Measurements from ENCODE around the gene MLPH. TPM values are rescaled to one million over a fixed set of nuclear protein-coding genes. Genes with fewer than 3 reads are reported as not detected.
"Not testable (repeated sequence)": the region's sequence is repeated elsewhere in the genome, so short reads cannot be mapped to it uniquely, and the experiment has no call there.

Gene MLPH
- polyA plus RNA-seq, 1 donor from 2014 or later = not detected

- Mint-ChIP-seq H3K4me3 (no peak overlapping the region), H3K27ac (no peak overlapping the region), H3K9me3 (no peaks in the 10 kb centered on the region), H3K36me3 (peaks cover 2% of the 10 kb centered on the region), H3K4me1 (peaks cover 0 to 10% (median 7%) of the 10 kb centered on the region in 3 donors), H3K27me3 (peaks cover 11% of the 10 kb centered on the region)
Measured at GRCh38 chr2:237451643-237452469, 35.2 kb upstream of the MLPH start.

GRCh38 chr2:237452861-237453260 lies 34.2 kb upstream of the MLPH start:
- H3K36me3 Mint-ChIP-seq = peaks cover 2% of the 10 kb centered on the region
- H3K27ac Mint-ChIP-seq = no peak overlapping the region
- H3K4me3 Mint-ChIP-seq = no peak overlapping the region
- peaks cover 0 to 10% (median 7%) of the 10 kb centered on the region in 3 donors for H3K4me1 Mint-ChIP-seq
- no peaks in the 10 kb centered on the region for H3K9me3 Mint-ChIP-seq
- peaks cover 11% of the 10 kb centered on the region for H3K27me3 Mint-ChIP-seq

GRCh38 chr2:237453671-237454070 lies 33.4 kb upstream of the MLPH start:
- Mint-ChIP-seq H3K9me3 (no peaks in the 10 kb centered on the region), H3K27ac (no peak overlapping the region)

DNA sequence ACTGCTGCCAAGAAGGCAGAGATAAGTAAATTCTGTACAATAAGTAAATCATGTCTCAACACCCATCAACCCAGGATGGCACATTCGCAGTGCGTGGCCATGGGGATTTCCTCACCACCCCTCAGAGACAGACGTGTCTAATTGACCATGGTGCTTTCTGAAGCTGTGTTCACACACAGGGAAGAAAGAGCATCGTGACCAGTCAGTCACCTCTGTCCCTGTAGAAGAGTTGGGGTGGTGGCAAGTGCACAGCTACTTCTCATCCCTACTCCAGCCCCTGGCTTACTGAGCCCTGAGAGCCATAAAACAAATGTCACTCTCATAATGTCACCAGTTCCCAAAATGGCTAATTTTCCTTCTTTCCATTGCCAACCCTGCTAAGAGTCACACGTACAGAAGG lies 31.3 kb upstream of the MLPH start:
- Mint-ChIP-seq H3K9me3 (no peaks in the 10 kb centered on the region), H3K4me3 (no peak overlapping the region), H3K27me3 (peaks cover 9% of the 10 kb centered on the region), H3K4me1 (peaks cover 0 to 10% (median 7%) of the 10 kb centered on the region in 3 donors), H3K27ac (no peak overlapping the region), H3K36me3 (peaks cover 2% of the 10 kb centered on the region)

More at GRCh38 chr2:237453671-237454070, 33.4 kb upstream of the MLPH start:
- peaks cover 0 to 10% (median 7%) of the 10 kb centered on the region in 3 donors for H3K4me1 Mint-ChIP-seq
- H3K27me3 Mint-ChIP-seq = peaks cover 13% of the 10 kb centered on the region
- no peak overlapping the region for H3K4me3 Mint-ChIP-seq
- peaks cover 2% of the 10 kb centered on the region for H3K36me3 Mint-ChIP-seq

DNA sequence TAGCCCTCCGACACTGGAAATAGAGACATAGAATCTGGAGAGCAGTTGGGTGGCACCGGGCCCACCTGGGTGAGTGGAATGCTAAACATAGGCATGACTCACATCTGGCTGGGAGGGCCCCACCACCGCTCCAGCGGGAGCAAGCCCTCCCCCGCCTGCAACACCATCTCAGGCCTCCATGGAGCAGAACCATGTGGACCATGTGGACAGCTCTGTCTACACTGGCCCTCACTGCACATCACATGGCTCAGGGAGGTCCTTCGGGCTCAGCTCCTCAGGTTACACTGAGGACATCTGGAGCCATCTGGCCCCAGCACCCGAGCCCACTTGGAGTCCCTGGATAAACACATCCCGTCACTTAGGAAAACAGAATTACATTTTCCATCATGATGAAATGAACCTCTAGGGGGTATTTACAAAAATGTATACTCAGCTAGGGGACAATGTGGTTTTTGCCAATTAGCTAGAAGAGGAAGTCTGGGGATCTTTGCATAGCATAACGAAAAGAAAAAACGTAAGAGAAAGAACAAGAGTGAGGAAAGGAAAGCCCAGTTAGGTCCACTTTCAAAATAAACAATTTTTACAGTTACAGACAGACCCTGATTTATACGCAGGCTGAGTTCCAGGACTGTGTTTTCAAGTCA lies 30.7 kb upstream of the MLPH start:
- peaks cover 0 to 10% (median 5%) of the 10 kb centered on the region in 3 donors for H3K4me1 Mint-ChIP-seq
- no peaks in the 10 kb centered on the region for H3K36me3 Mint-ChIP-seq
- H3K27me3 Mint-ChIP-seq = peaks cover 9% of the 10 kb centered on the region
- H3K4me3 Mint-ChIP-seq = no peak overlapping the region
- H3K9me3 Mint-ChIP-seq = peaks cover 0 to under 1% (median 0%) of the 10 kb centered on the region in 3 donors
- H3K27ac Mint-ChIP-seq = no peak overlapping the region

DNA sequence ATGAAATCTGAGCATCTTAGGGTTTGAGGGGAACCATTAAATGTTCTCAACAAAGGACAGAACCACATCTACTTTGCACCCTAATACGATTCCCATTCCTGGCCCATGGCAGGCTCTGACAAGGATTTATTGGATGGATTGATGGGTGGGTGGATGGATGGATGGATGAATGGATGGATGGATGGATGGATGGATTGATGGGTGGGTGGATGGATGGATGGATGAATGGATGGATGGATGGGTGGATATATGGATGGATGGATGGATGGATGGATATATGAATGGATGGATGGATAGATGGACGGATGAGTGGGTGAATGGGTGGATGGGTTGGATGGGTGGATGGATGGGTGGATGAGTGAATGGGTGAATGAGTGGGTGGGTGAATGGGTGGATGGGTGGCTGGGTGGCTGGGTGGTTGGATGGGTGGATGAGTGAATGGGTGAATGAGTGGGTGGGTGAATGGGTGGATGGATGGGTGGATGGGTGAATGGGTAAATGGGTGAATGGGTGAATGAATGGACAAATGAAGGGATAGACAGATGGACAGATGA lies 29.6 kb upstream of the MLPH start:
- Mint-ChIP-seq H3K27me3 (peaks cover 7% of the 10 kb centered on the region), H3K4me3 (no peak overlapping the region), H3K27ac (peak overlapping the region in 1 of 3 donors; percentile 51), H3K36me3 (no peaks in the 10 kb centered on the region), H3K4me1 (peaks cover 0 to 10% (median 5%) of the 10 kb centered on the region in 3 donors), H3K9me3 (peaks cover 0 to 2% (median 0%) of the 10 kb centered on the region in 3 donors)

DNA sequence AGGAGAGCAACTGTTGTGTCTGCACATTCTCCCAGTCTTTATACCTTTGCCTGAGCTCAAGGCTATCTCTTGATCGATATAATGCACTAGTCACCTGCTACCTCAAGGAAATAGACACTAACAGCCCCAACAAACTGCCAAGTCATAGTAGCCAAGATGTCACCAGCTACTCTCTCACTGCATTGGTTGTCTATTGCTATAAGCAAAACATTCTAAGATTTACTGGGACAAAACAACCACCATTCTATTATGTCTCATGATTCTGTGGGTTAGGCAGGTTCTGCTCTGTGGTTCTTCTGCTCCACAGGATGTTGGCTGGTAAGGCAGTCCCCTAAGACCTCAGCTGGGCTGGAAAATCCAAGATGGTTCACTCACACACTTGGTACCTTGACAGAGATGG lies 28.5 kb upstream of the MLPH start:
- Mint-ChIP-seq H3K27me3 (peaks cover 9% of the 10 kb centered on the region), H3K9me3 (peaks cover 0 to 5% (median 0%) of the 10 kb centered on the region in 3 donors), H3K4me3 (no peak overlapping the region), H3K27ac (no peak overlapping the region), H3K4me1 (peaks cover 0 to 10% (median 5%) of the 10 kb centered on the region in 3 donors), H3K36me3 (no peaks in the 10 kb centered on the region)

GRCh38 chr2:237459226-237459625 lies 27.8 kb upstream of the MLPH start:
- peaks cover 0 to 5% (median 0%) of the 10 kb centered on the region in 3 donors for H3K9me3 Mint-ChIP-seq
- peaks cover 0 to 10% (median 5%) of the 10 kb centered on the region in 3 donors for H3K4me1 Mint-ChIP-seq
- H3K27ac Mint-ChIP-seq = no peak overlapping the region
- no peaks in the 10 kb centered on the region for H3K36me3 Mint-ChIP-seq
- H3K27me3 Mint-ChIP-seq = peaks cover 9% of the 10 kb centered on the region
- H3K4me3 Mint-ChIP-seq = no peak overlapping the region

DNA sequence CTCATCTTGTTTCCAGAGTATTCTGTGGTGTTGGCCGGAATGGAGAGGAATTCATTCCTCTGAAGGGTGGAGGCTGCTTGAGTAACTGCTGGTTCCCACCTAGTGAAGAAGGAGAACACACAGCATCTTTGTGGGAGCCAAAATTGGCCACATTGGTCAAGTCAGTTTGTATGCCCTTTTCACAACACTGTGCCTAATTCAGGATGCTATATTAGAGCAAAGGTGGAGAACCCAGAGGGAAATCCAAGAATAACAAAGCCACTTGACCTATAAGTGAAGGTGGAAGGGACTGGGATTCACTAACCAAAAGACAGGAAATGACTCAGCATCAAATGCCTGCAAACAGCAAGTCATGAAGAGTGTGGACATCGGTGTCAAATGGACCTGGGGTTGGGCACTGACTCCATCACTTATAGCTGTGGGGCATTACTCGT lies 27.3 kb upstream of the MLPH start:
- Mint-ChIP-seq H3K27me3 (peaks cover 5% of the 10 kb centered on the region), H3K4me3 (no peak overlapping the region), H3K27ac (no peak overlapping the region), H3K36me3 (no peaks in the 10 kb centered on the region), H3K9me3 (peaks cover 0 to 5% (median 0%) of the 10 kb centered on the region in 3 donors), H3K4me1 (peaks cover 0 to 10% (median 5%) of the 10 kb centered on the region in 3 donors)

GRCh38 chr2:237464757-237465391 lies 22.2 kb upstream of the MLPH start:
- no peak overlapping the region for H3K4me3 Mint-ChIP-seq
- peaks cover 5% of the 10 kb centered on the region for H3K27me3 Mint-ChIP-seq
- H3K4me1 Mint-ChIP-seq = no peaks in the 10 kb centered on the region
- peaks cover 0 to 5% (median 0%) of the 10 kb centered on the region in 3 donors for H3K9me3 Mint-ChIP-seq
- H3K27ac Mint-ChIP-seq = no peak overlapping the region
- H3K36me3 Mint-ChIP-seq = no peaks in the 10 kb centered on the region

- Mint-ChIP-seq H3K4me3 (no peak overlapping the region), H3K4me1 (no peaks in the 10 kb centered on the region), H3K36me3 (no peaks in the 10 kb centered on the region), H3K27me3 (peaks cover 5% of the 10 kb centered on the region), H3K9me3 (peaks cover 0 to 5% (median 0%) of the 10 kb centered on the region in 3 donors), H3K27ac (no peak overlapping the region)
Measured at GRCh38 chr2:237465515-237466148, 21.4 kb upstream of the MLPH start.

GRCh38 chr2:237466211-237466610 lies 20.8 kb upstream of the MLPH start:
- peaks cover 0 to 5% (median 0%) of the 10 kb centered on the region in 3 donors for H3K9me3 Mint-ChIP-seq
- H3K27me3 Mint-ChIP-seq = peaks cover 5% of the 10 kb centered on the region
- H3K36me3 Mint-ChIP-seq = no peaks in the 10 kb centered on the region
- H3K27ac Mint-ChIP-seq = no peak overlapping the region
- no peaks in the 10 kb centered on the region for H3K4me1 Mint-ChIP-seq
- no peak overlapping the region for H3K4me3 Mint-ChIP-seq

DNA sequence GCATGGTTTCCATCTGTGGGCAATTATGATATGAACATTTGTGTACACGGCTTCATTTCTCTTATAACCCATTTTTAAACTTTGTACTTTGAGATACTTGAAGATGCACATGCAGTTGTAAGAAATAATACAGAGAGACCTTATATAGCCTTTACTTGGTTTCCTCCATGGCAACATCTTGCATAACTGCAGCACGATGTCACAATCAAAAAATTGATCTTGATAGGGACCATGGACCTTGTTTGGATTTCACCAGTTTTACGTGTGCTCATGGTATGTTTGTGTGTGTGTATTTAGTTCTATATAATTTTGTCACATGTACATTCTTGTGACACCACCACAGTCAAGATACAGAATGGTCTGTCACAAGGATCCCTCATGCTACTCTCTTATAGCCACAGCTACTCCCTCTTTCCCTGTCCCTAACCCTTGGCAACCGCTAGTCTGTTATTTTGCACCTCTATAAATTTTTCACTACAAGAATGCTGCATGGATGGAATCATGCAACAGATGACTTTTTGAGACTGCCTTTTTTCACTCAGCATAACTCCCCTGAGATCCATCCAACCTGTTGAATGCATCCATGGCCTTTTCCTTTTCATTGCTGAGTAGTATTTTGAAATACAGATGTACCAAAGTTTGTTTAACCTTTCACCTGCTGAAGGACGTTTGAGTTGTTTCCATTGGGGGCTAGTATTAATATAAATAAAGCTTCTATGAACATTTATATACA lies 19.4 kb upstream of the MLPH start:
- Mint-ChIP-seq H3K9me3 (peaks cover 0 to 3% (median 0%) of the 10 kb centered on the region in 3 donors), H3K27me3 (peaks cover 7% of the 10 kb centered on the region), H3K4me1 (no peaks in the 10 kb centered on the region), H3K36me3 (no peaks in the 10 kb centered on the region), H3K27ac (no peak overlapping the region), H3K4me3 (no peak overlapping the region)

DNA sequence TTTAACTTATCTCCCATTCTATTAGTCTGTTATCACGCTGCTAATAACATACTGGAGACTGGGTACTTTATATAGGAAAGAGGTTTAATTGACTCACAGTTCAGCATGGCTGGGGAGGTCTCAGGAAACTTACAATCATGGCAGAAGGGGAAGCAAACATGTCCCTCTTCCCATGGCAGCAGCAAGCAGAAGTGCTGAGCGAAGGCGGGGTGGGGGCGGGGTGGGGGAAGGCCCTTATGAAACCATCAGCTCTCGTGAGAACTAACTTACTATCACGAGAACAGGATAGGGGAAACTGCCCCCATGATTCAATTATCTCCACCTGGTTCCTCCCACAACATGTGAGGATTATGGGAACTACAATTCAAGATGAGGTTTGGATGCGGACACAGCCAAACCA lies 17.6 kb upstream of the MLPH start:
- not testable (repeated sequence) for H3K36me3 Mint-ChIP-seq, H3K9me3 Mint-ChIP-seq, H3K27me3 Mint-ChIP-seq, H3K4me3 Mint-ChIP-seq, H3K4me1 Mint-ChIP-seq
- peak overlapping the region in 2 of 3 donors; percentile 50 to 85 for H3K27ac Mint-ChIP-seq

All from IgD-negative memory B cell (primary cell).